GM15510 (cell line): ENCODE measurements around the gene RNU6-8.

ENCODE experiments used
- POLR2A ChIP-seq: IDR thresholded peaks from 3 replicates; pipeline ENCODE4 v1.6.1; 2011; ENCODE audit warnings: borderline replicate concordance; ENCODE audit not compliant: insufficient read length; ENCODE audit errors: extremely low read depth

Gene RNU6-8

DNA sequence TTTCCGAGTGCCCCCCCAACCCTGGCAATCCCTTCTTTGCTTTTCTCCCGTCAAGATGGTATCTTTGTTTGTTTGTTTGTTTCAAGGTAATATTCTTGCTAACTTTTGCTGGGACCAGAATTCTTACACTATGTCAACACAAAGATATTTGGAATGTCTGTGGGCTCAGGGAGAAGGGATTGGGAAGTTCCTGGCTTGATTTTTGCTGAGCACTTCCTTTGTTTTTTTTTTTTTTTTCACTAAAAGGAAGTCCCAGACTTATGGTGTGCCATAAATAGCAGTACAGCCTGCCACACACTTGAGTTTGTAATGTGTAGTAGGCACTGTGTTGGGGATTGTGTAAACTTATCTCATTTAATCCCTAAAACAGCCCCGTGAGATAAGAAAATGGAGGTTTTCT is 12.4 kb downstream of the RNU6-8 start:
- no peak for TF ChIP-seq POLR2A

DNA sequence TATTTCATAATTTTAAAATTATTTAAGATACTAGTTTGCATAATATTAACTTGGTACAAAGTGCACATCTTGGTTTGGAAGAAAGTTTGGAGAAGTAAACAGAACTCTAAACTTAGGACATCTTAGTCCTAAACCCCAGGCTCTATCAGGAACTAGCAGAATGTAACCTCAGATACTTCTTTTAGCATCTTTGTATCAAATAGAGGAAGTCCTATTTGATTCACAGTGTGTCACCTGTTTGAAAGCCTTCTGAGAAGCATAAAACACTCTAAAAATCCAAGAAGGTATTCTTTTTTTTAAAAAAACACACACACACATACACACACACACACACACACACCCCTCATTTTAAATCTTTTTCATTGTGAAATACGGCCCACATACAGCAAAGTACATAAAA is 13.3 kb downstream of the RNU6-8 start:
- no peak for TF ChIP-seq POLR2A

DNA sequence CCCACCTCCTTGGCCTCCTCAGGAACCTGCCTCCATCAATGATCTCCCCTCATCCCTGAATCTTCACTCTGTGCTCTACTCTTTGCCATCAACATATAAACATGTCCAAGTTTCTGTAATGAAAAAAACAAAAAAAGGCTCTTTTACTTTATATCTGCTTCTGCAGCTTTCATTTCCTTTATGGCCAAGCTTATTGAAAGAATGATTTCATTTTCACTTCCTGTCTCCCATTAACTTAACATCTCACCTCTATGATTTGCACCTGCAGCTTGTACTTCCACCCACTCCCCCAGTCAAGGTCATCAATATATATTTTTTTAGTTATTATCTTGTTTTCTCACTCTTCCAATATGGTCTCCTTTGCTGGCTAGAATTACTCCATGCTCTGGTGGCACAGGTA is 16.8 kb downstream of the RNU6-8 start:
- no peak for TF ChIP-seq POLR2A

DNA sequence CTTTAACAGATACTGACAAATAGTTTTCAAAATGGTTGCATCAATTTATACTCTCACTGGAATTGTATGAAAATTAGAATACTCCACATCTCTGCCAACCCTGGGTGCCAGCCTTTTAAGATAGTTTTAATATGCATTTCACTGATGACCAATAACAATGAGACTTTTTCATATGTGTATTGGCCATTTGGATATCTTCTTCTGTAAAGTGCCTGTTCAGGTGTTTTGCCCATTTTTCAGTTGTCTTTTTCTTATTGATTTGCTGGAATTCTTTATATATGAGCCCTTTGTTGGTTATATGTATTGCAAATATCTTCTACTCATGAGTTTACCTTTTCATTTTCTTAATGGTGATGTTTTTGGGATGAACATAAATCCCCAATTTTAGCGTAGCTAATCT is 18.0 kb downstream of the RNU6-8 start:
- no peak for TF ChIP-seq POLR2A

DNA sequence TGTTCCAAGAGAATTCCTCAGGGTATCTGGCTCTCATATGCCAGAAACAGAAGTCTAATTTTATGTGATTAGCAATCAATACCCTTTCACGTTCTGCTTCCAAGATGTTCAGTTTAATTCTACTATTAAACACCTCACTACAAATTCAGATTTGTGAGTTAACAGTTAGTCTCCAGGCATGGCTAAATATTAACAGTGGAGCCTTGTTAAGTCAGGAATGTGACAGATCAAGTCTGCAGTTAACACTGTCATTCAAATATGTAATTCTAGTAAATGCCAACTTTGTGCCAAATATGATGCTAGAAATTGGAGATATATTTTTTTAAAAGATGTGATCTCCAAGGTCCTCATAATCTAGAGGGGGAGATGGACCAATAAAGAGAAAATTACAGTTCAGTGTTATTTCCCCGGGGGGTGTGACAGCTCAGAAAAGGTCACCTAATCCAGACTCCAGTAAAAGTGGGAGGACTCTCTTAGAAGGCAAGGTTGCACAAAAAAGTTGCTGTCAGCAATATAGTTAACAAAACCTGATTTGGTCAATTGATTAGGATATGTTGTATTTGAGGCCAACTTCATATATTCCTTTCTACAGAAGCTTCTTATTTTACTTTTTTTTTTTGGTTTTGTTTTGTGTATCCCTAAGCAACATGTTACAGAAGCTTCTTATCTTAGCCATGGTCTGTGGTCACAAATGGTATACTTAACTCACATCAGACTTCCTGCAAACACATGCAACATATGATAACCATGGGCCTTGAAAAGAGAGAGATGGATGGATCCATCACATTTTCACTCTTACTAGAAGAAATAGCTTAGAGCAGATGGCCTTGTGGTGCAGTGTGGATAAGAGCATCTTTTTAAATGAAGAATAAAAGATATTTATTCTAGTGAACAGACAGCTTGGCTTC is 19.7 kb downstream of the RNU6-8 start:
- no peak for TF ChIP-seq POLR2A

DNA sequence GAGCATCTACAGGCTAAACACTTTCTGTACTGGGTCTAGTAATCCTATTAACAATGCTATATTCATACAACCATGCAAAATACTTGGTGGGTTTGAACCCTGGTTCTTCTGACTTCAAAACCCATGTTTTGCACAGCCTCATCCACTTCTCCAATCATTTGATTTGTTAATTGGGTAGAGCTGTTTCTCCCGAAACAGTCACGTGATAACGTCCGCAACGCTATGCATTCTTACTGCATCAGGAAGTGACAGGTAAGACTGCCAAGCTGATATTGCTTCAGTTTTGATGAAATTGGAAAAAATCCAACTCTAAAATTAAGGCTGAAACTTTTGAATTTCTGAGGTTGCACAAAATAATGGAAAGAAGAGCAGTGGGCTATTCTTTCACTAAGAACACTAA is 31.6 kb downstream of the RNU6-8 start:
- TF ChIP-seq POLR2A, result no peak

DNA sequence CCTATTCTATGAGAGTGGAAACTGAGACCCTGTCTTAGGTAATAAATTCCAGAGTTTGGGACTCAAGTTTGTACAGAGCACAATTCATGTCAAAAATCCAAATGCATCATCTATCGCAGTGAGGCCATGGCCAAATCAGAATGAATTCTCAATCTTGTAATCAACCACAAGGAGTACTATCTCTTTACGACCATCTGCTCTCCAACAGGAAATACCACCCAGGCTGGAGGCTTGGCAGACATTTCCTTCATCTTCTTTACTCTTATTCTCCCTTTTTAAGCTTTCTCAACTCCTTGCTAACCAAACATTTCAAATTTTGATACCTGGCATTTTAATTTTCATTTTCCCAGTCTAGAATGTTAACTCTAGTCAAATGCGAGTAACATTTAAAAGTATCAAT is 33.9 kb downstream of the RNU6-8 start:
- no peak for TF ChIP-seq POLR2A

DNA sequence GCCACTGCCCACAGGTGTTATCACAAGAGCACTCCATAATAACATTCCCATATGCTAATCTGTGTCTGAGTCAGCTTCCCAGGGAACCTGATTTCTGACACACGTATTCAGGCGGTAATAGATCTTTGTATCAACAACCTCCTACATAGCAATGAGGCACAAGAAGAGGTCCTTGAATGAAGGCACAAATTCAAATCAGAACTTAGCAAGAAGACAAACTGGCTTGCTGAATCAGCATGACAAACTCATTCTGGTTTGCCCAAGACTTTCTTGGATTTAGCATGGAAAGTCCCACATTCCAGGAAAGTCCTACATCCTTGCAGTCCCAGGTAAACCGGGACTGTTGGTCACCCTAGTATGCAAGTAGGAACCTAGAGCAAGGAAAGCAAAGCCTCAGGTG is 35.2 kb downstream of the RNU6-8 start:
- no peak for TF ChIP-seq POLR2A

DNA sequence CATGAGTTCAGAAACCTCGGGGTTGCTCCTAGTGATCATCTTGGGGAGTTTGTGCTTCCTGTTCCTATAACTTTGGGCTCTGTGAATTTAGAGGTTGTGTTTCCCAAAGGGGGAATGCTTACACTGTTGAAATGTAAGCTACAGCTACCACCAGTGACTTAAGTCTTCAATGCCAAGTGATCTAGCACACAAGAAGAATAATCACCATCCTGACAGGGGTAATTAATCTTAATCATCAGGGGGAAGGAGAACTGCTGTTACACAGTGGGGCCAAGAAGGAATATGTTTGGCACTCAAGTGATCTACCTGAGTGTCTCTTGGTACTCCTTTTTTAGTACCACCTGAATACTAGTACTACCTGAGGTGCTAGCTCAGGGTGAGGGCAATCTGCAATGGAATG is 36.1 kb downstream of the RNU6-8 start:
- TF ChIP-seq POLR2A, result no peak

DNA sequence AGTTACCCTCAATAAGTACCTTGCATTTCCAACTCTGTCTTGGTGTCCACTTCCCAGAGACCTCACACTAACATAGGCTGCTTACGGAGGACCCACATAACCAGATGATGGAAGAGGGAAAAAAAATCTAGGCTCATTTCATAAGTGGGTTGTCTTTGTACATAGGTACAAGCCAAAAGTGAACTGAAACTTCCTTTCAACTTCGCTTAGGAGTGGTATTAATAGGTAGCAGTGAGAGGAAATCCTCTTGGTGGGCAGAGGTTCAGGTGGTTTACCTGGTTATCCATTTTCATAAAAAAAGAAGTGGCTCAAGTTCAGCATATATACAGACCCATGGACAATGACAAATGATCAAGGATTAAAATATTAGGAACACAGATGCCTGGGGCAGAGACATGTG is 37.0 kb downstream of the RNU6-8 start:
- TF ChIP-seq POLR2A, result no peak
